Measurements from ENCODE around the gene TMEM204. TPM values are rescaled to one million over a fixed set of nuclear protein-coding genes. Genes with fewer than 3 reads are reported as not detected.

TMEM204 gene
- polyA plus RNA-seq, 1 donor from 2014 or later: not detected

- Histone ChIP-seq H4K20me1 (ENCODE audit: insufficient read depth) (no peaks in the 10 kb centered on the region), H3K27me3 (ENCODE audit: insufficient read depth, low read depth, low read length) (no peaks in the 10 kb centered on the region), H3K9me2 (ENCODE audit: insufficient read depth, low read length) (no peaks in the 10 kb centered on the region), H3F3A (ENCODE audit: insufficient read depth, low read length, poor library complexity, severe bottlenecking) (no peaks in the 10 kb centered on the region), H3K9ac (ENCODE audit: low read length) (no peak overlapping the region), H3K36me3 (ENCODE audit: insufficient read depth, low read length) (peaks cover 3% of the 10 kb centered on the region), H3K9me3 (ENCODE audit: low read length) (no peaks in the 10 kb centered on the region), H2AFZ (ENCODE audit: low read depth, low read length) (no peak overlapping the region), H3K27ac (ENCODE audit: low read length) (no peak overlapping the region), H3K4me2 (ENCODE audit: low read length) (no peak overlapping the region), H3K79me2 (replicated peaks; ENCODE audit: insufficient read depth, low read length) (no peaks in the 10 kb centered on the region), H3K4me3 (ENCODE audit: low read length) (no peak overlapping the region)
- TF ChIP-seq TAF1 (IDR thresholded peaks at IDR 0.05; ENCODE audit: low read depth): no peak
- TF ChIP-seq REST (IDR thresholded peaks at IDR 0.05; ENCODE audit: borderline replicate concordance): no peak
- TF ChIP-seq MXI1 (conservative IDR thresholded peaks at IDR 0.05; ENCODE audit: poor library complexity, severe bottlenecking): no peak
- no peak for TF ChIP-seq EZH2 (IDR thresholded peaks at IDR 0.05; ENCODE audit: borderline replicate concordance, insufficient read depth, low read length, poor library complexity, severe bottlenecking)
- no peak for TF ChIP-seq SMC3 (conservative IDR thresholded peaks at IDR 0.05; ENCODE audit: poor library complexity)
- no peak for TF ChIP-seq POLR2AphosphoS5 (IDR thresholded peaks at IDR 0.05)
- no peak for TF ChIP-seq RAD21 (conservative IDR thresholded peaks at IDR 0.05)
- TF ChIP-seq CTCF (IDR thresholded peaks at IDR 0.05; ENCODE audit: poor library complexity, severe bottlenecking): no peak
- no peak for TF ChIP-seq EP300 (conservative IDR thresholded peaks at IDR 0.05; ENCODE audit: poor library complexity, severe bottlenecking)
Measured at GRCh38 chr16:1584926-1585484, 51.5 kb downstream of the TMEM204 start.

DNA sequence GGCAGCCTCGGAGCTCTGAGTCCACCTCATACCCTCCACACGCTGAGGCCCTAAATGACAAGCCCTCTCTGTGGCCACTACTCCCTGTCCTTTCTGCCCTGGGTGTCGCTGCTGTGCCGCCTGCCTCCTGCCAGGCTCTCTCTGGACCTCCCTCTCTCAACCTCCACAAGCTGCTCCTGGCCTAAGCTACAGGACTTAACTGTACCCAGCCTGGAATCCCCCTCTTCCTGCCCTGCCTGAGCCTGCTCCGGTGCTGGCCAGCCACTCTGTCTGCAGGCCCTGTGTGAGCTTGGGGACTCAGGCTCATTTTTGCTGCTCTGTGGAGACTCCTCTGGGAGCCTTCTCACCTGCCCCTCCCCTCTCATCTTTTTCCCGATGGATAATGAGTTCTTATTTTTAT, 56.9 kb downstream of the TMEM204 start:
- no peak overlapping the region for H3K4me2 ChIP-seq (ENCODE audit: low read length)
- H3F3A ChIP-seq (ENCODE audit: insufficient read depth, low read length, poor library complexity, severe bottlenecking): no peaks in the 10 kb centered on the region
- H3K79me2 ChIP-seq (replicated peaks; ENCODE audit: insufficient read depth, low read length): no peaks in the 10 kb centered on the region
- no peak overlapping the region for H2AFZ ChIP-seq (ENCODE audit: low read depth, low read length)
- no peaks in the 10 kb centered on the region for H3K9me3 ChIP-seq (ENCODE audit: low read length)
- H3K4me3 ChIP-seq (ENCODE audit: low read length): no peak overlapping the region
- H3K27ac ChIP-seq (ENCODE audit: low read length): no peak overlapping the region
- no peaks in the 10 kb centered on the region for H3K9me2 ChIP-seq (ENCODE audit: insufficient read depth, low read length)
- TF ChIP-seq POLR2AphosphoS5 (IDR thresholded peaks at IDR 0.05): no peak
- no peak for TF ChIP-seq EZH2 (IDR thresholded peaks at IDR 0.05; ENCODE audit: borderline replicate concordance, insufficient read depth, low read length, poor library complexity, severe bottlenecking)
- no peak for TF ChIP-seq CTCF (IDR thresholded peaks at IDR 0.05; ENCODE audit: poor library complexity, severe bottlenecking)
- no peaks in the 10 kb centered on the region for H3K36me3 ChIP-seq (ENCODE audit: insufficient read depth, low read length)
- H3K27me3 ChIP-seq (ENCODE audit: insufficient read depth, low read depth, low read length): no peaks in the 10 kb centered on the region
- H4K20me1 ChIP-seq (ENCODE audit: insufficient read depth): no peaks in the 10 kb centered on the region
- no peak overlapping the region for H3K9ac ChIP-seq (ENCODE audit: low read length)

Data from neural cell (in vitro differentiated cells).